ENCODE data around the gene ZGPAT.

Gene ZGPAT

GRCh38 chr20:63662813-63663189 lies 45.0 kb upstream of the ZGPAT start:
- H3K27ac ChIP-seq = no peak overlapping the region
- no peak for TF ChIP-seq ZFX (IDR thresholded peaks at IDR 0.05; ENCODE audit: borderline replicate concordance)
- TF ChIP-seq CTCF (IDR thresholded peaks at IDR 0.05) = no peak

GRCh38 chr20:63663332-63664066 lies 44.3 kb upstream of the ZGPAT start:
- no peak overlapping the region for H3K27ac ChIP-seq
- TF ChIP-seq CTCF (IDR thresholded peaks at IDR 0.05) (no peak), ZFX (IDR thresholded peaks at IDR 0.05; ENCODE audit: borderline replicate concordance) (no peak)

- no peak for TF ChIP-seq CTCF (IDR thresholded peaks at IDR 0.05)
- no peak for TF ChIP-seq ZFX (IDR thresholded peaks at IDR 0.05; ENCODE audit: borderline replicate concordance)
- H3K27ac ChIP-seq = no peak overlapping the region
These were observed 43.5 kb upstream of the ZGPAT start for GRCh38 chr20:63664143-63664851.

GRCh38 chr20:63664861-63665594 lies 42.8 kb upstream of the ZGPAT start:
- H3K27ac ChIP-seq = no peak overlapping the region
- no peak for TF ChIP-seq CTCF (IDR thresholded peaks at IDR 0.05)
- TF ChIP-seq ZFX (IDR thresholded peaks at IDR 0.05; ENCODE audit: borderline replicate concordance) = no peak

GRCh38 chr20:63665708-63666107 lies 42.1 kb upstream of the ZGPAT start:
- no peak overlapping the region for H3K27ac ChIP-seq
- TF ChIP-seq ZFX (IDR thresholded peaks at IDR 0.05; ENCODE audit: borderline replicate concordance) = no peak
- TF ChIP-seq CTCF (IDR thresholded peaks at IDR 0.05) = no peak

GRCh38 chr20:63667858-63668257 lies 40.0 kb upstream of the ZGPAT start:
- H3K27ac ChIP-seq = no peak overlapping the region
- TF ChIP-seq ZFX (IDR thresholded peaks at IDR 0.05; ENCODE audit: borderline replicate concordance) (no peak), CTCF (IDR thresholded peaks at IDR 0.05) (no peak)
